CD4-positive, alpha-beta T cell (primary cell): ENCODE results near the gene ACAP1. TPM values are rescaled to one million over a fixed set of nuclear protein-coding genes. Genes with fewer than 3 reads are reported as not detected.

Experiments
- ATAC-seq: fragments of 200-7000 bp; cut with Tn5 transposase; one replicate; pipeline ENCODE4 v1.10.0; 2022; ENCODE audit warnings: mild to moderate bottlenecking; ENCODE audit not compliant: poor library complexity
- CTCF ChIA-PET: fragments of 350-600 bp; sonication (Branson Sonifier 250); formaldehyde crosslinking; loops from one replicate; lab custom pipeline; 2021; ENCODE audit warnings: antibody characterized with exemption, inconsistent platforms; lab: Charles Lee
- POLR2A ChIA-PET: fragments of 350-600 bp; sonication (Branson Sonifier 250); formaldehyde crosslinking; loops from one replicate; lab custom pipeline; 2021; ENCODE audit warnings: antibody characterized with exemption, inconsistent platforms; lab: Charles Lee
- DNase-seq, 14 experiments: peaks; one replicate each; pipeline ENCODE4 v3.0.0-alpha.2; 2013 to 2020; ENCODE audit warnings: mixed read lengths in 2 of 14
- H3K27ac ChIP-seq, 2 donors: one replicate each; pipeline versions ENCODE4 v1.5.1 to v1.7.0; 2013; ENCODE audit warnings: low read length in 2 of 2, low read depth in 1 of 2, mild to moderate bottlenecking in 1 of 2
- H3K27me3 ChIP-seq, 2 experiments: 1 replicate in 1 of 2; 2 replicates in 1 of 2; pipeline versions ENCODE4 v1.6.1 to v1.7.0; 2013; ENCODE audit warnings: low read length in 2 of 2, control low read depth in 1 of 2, mild to moderate bottlenecking in 1 of 2, moderate library complexity in 1 of 2; ENCODE audit not compliant: insufficient read depth in 2 of 2, control insufficient read depth in 1 of 2
- H3K36me3 ChIP-seq: one replicate; pipeline ENCODE4 v1.6.1; 2013; ENCODE audit warnings: low read length, control low read depth; ENCODE audit not compliant: insufficient read depth
- H3K4me1 ChIP-seq: one replicate; pipeline ENCODE4 v1.6.1; 2013; ENCODE audit warnings: low read length, control low read depth; ENCODE audit not compliant: insufficient read depth
- H3K4me3 ChIP-seq: one replicate; pipeline ENCODE4 v1.5.1; 2013; ENCODE audit warnings: mild to moderate bottlenecking, low read length, moderate library complexity
- H3K9me3 ChIP-seq, 2 experiments: 1 replicate in 1 of 2; 2 replicates in 1 of 2; pipeline versions ENCODE4 v1.6.1 to v1.7.0; 2013; ENCODE audit warnings: low read length in 2 of 2, mild to moderate bottlenecking in 2 of 2, control low read depth in 1 of 2, moderate library complexity in 1 of 2; ENCODE audit not compliant: control insufficient read depth in 1 of 2, insufficient read depth in 1 of 2
- H3K27ac Mint-ChIP-seq: one replicate; pipeline ENCODE4 v1.8.0; 2020; ENCODE audit warnings: mixed read lengths
- H3K27me3 Mint-ChIP-seq: one replicate; pipeline ENCODE4 v1.8.0; 2021; ENCODE audit warnings: mixed read lengths
- H3K36me3 Mint-ChIP-seq: one replicate; pipeline ENCODE4 v1.8.0; 2021; ENCODE audit warnings: low read depth, mixed read lengths
- H3K4me1 Mint-ChIP-seq: one replicate; pipeline ENCODE4 v1.8.0; 2021; ENCODE audit warnings: low read depth, mixed read lengths
- H3K4me3 Mint-ChIP-seq: one replicate; pipeline ENCODE4 v1.8.0; 2020; ENCODE audit warnings: mild to moderate bottlenecking, mixed read lengths
- H3K9me3 Mint-ChIP-seq: one replicate; pipeline ENCODE4 v1.8.0; 2020; ENCODE audit warnings: mixed read lengths
- CTCF ChIP-seq: fragments of 200-600 bp; IDR thresholded peaks from one replicate; pipeline ENCODE4 v1.8.0; 2022; ENCODE audit warnings: antibody characterized with exemption, mild to moderate bottlenecking
- intact Hi-C, 2 experiments: fragments of 100-400 bp; cut with DNase I in 1 of 2; cut with micrococcal nuclease in 1 of 2; formaldehyde crosslinking; loops; one replicate each; pipeline versions ENCODE4 v1.15.1 to v1.9.0; 2023 to 2025; cut with DNase I, micrococcal nuclease
- total RNA-seq, 174 experiments: library from RNA in 2 of 174; stranded (reverse) in 2 of 174; gene quantifications; one replicate each; pipeline ENCODE4 v1.2.3 and lab custom pipeline; 2021 to 2026

Gene ACAP1
- total RNA-seq, 2 experiments from 2014 or later, result 565 to 575 TPM

GRCh38 chr17:7324438-7324779, 11.9 kb upstream of the ACAP1 start:
- ATAC-seq (no peak), DNase-seq (no peak)
- Mint-ChIP-seq H3K36me3 (peaks cover 59% of the 10 kb centered on the region), H3K4me3 (peak overlapping the region; percentile 42), H3K9me3 (no peaks in the 10 kb centered on the region), H3K27ac (no peak overlapping the region), H3K4me1 (peaks cover 18% of the 10 kb centered on the region), H3K27me3 (no peaks in the 10 kb centered on the region)
- Histone ChIP-seq H3K27ac (no peak overlapping the region), H3K27me3 (no peaks in the 10 kb centered on the region), H3K4me1 (peaks cover 27% of the 10 kb centered on the region), H3K9me3 (no peaks in the 10 kb centered on the region), H3K4me3 (no peak overlapping the region), H3K36me3 (peaks cover 58% of the 10 kb centered on the region)
- intact Hi-C loops, result loop anchor here (1.0 to 10.0 kb wide), 4 partner anchors 21 to 530 kb away; partner anchors contain the start of genes CYB5D1 (in 1 of the 2), NAA38 (in 1 of the 2) and TMEM88 (in 1 of the 2)
- ChIA-PET CTCF (interaction anchor here (0.8 to 3.2 kb wide), 4 partner anchors 12 to 27 kb away, joined by 3 to 12 read pairs (median 5); partner anchors contain the start of gene ACAP1), POLR2A (interaction anchor here (0.9 to 1.2 kb wide), 3 partner anchors 9 to 21 kb away, joined by 3 to 4 read pairs (median 3); partner anchors contain the start of gene ACAP1)
- TF ChIP-seq CTCF, result no peak

- H3K27ac Mint-ChIP-seq, result no peak overlapping the region
- H3K4me3 ChIP-seq, result no peak overlapping the region
- H3K4me3 Mint-ChIP-seq, result peak overlapping the region; percentile 34
- no peaks in the 10 kb centered on the region for H3K27me3 ChIP-seq
- no peak overlapping the region for H3K27ac ChIP-seq
- intact Hi-C loops, result loop anchor here in 1 of 2 experiments (2.0 to 10.0 kb wide), 2 partner anchors 22 to 530 kb away; partner anchors contain the start of genes CYB5D1, NAA38 and TMEM88
- H3K4me1 Mint-ChIP-seq, result peaks cover 25% of the 10 kb centered on the region
- H3K36me3 Mint-ChIP-seq, result peaks cover 61% of the 10 kb centered on the region
- no peak for ATAC-seq
- H3K36me3 ChIP-seq, result peaks cover 58% of the 10 kb centered on the region
- H3K4me1 ChIP-seq, result peaks cover 33% of the 10 kb centered on the region
- CTCF ChIA-PET, result interaction anchor here (0.8 to 3.2 kb wide), 4 partner anchors 12 to 26 kb away, joined by 3 to 12 read pairs (median 5); partner anchors contain the start of gene ACAP1
- POLR2A ChIA-PET, result interaction anchor here (0.9 to 1.2 kb wide), 3 partner anchors 8 to 20 kb away, joined by 3 to 4 read pairs (median 3); partner anchors contain the start of gene ACAP1
- no peaks in the 10 kb centered on the region for H3K27me3 Mint-ChIP-seq
- no peak for TF ChIP-seq CTCF
- H3K9me3 ChIP-seq, result no peaks in the 10 kb centered on the region
- no peak for DNase-seq
- no peaks in the 10 kb centered on the region for H3K9me3 Mint-ChIP-seq
Observed at GRCh38 chr17:7325031-7325528, 11.2 kb upstream of the ACAP1 start.

- H3K27ac ChIP-seq, result no peak overlapping the region
- H3K27me3 Mint-ChIP-seq, result no peaks in the 10 kb centered on the region
- no peaks in the 10 kb centered on the region for H3K9me3 ChIP-seq
- TF ChIP-seq CTCF, result no peak
- ChIA-PET POLR2A (interaction anchor here (3.4 kb wide), 1 partner anchor 10 kb away, joined by 14 read pairs; the partner anchor contains the start of gene ACAP1), CTCF (interaction anchor here (1.0 kb wide), 1 partner anchor 25 kb away, joined by 3 read pairs; no protein-coding TSS in a partner anchor)
- H3K36me3 Mint-ChIP-seq, result peaks cover 54% of the 10 kb centered on the region
- no peak overlapping the region for H3K27ac Mint-ChIP-seq
- peaks cover 48% of the 10 kb centered on the region for H3K36me3 ChIP-seq
- H3K4me3 Mint-ChIP-seq, result no peak overlapping the region
- H3K27me3 ChIP-seq, result no peaks in the 10 kb centered on the region
- H3K9me3 Mint-ChIP-seq, result no peaks in the 10 kb centered on the region
- H3K4me1 Mint-ChIP-seq, result peaks cover 33% of the 10 kb centered on the region
- no peak overlapping the region for H3K4me3 ChIP-seq
- peaks cover 44% of the 10 kb centered on the region for H3K4me1 ChIP-seq
- ATAC-seq (no peak), DNase-seq (no peak)
- intact Hi-C loops, result loop anchor here in 1 of 2 experiments (10.0 kb wide), 1 partner anchor 529 kb away; the partner anchor contains the start of genes CYB5D1, NAA38 and TMEM88
Observed at GRCh38 chr17:7326186-7326585, 10.1 kb upstream of the ACAP1 start.
